ENCODE results near the gene FKTN.

- TF ChIP-seq, protein P1, sequence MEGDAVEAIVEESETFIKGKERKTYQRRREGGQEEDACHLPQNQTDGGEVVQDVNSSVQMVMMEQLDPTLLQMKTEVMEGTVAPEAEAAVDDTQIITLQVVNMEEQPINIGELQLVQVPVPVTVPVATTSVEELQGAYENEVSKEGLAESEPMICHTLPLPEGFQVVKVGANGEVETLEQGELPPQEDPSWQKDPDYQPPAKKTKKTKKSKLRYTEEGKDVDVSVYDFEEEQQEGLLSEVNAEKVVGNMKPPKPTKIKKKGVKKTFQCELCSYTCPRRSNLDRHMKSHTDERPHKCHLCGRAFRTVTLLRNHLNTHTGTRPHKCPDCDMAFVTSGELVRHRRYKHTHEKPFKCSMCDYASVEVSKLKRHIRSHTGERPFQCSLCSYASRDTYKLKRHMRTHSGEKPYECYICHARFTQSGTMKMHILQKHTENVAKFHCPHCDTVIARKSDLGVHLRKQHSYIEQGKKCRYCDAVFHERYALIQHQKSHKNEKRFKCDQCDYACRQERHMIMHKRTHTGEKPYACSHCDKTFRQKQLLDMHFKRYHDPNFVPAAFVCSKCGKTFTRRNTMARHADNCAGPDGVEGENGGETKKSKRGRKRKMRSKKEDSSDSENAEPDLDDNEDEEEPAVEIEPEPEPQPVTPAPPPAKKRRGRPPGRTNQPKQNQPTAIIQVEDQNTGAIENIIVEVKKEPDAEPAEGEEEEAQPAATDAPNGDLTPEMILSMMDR (IDR thresholded peaks at IDR 0.05; ENCODE audit: insufficient read depth, low read depth, low read length), result no peak
- no peak for TF ChIP-seq EZH2 (IDR thresholded peaks at IDR 0.05; ENCODE audit: insufficient read depth, low read length)
Measured at GRCh38 chr9:105535920-105536668, 21.8 kb upstream of the FKTN start.
